GM19023 (cell line): ENCODE results near the gene CD8B2.
"Not testable (repeated sequence)": the region's sequence is repeated elsewhere in the genome, so short reads cannot be mapped to it uniquely, and the experiment has no call there.

Source experiments
- ATAC-seq: cut with Tn5 transposase; IDR thresholded peaks from one replicate; pipeline ENCODE4 v1.9.1; 2021; ENCODE audit warnings: mild to moderate bottlenecking, moderate library complexity; ENCODE audit not compliant: unreplicated experiment

The CD8B2 gene

DNA sequence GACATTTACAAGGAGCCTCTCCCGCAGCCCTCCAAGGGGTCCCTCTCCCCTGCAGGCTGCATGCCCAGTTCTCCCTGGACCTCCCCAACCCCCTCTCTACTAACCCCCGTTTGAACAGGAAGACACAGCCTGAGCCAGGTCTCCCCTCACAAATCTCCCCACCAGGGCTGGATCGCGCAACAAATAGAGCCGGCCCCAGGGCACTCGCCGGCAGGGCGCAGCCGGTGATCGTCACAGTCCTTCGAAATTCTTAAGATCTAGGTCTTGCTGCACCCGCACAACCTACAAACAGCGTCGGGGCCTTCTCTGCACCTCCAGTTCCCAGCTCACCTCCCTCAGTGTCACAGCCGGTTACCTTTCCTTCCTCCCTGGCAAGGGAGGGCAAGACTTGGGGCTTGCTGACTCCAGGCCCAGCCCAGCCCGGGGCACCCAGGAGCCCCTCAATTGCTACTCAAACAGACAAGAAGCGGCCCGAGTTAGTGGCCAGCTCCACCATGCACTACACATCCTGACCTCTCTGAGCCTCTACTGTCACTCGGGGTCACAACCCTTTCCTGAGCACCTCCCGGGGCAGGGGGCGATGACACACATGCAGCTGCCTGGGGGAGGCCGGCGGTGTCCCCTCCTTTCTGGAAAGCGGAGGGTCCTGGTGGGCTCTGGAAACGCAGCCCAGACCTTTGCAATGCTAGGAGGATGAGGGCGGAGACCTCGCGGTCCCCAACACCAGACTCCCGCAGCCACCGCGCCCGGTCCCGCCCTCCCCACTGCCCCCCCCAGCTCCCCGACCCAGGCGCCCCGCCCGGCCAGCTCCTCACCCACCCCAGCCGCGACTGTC lies at the start of gene CD8B2:
Gene CD8B2 (plus strand): TSS at position 814 of the 835 bp plus-strand sequence. CDS start 63 bp downstream, outside the sequence.
- not testable (repeated sequence) for ATAC-seq

DNA sequence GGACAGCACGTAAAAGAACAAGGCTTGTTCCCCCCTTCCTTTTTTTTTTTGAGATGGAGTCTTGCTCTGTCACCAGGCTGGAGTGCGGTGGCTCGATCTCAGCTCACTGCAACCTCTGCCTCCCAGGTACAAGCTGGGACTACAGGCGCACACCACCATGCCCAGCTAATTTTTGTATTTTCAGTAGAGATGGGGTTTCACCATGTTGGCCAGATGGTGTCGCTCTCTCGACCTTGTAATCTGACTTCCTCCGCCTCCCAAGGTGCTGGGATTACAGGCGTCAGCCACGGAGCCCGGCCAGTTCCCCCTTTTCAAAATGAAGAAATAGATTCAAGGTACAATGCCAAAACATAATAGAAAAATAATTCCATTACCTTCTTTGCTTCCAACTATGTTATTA lies 25.3 kb upstream of the CD8B2 start:
- not testable (repeated sequence) for ATAC-seq

DNA sequence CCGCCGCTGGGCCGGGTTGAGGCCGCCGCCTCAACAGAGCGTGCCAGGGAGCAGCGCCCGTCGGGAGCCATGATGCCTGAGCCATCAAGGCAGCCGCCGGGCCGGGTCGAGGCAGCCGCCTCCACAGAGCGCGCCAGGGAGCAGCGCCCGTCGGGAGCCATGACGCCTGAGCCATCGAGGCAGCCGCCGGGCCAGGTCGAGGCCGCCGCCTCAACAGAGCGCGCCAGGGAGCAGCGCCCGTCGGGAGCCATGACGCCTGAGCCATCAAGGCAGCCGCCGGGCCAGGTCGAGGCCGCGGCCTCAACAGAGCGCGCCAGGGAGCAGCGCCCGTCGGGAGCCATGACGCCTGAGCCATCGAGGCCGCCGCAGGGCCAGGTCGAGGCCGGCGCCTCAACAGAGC lies 19.6 kb upstream of the CD8B2 start:
- not testable (repeated sequence) for ATAC-seq

DNA sequence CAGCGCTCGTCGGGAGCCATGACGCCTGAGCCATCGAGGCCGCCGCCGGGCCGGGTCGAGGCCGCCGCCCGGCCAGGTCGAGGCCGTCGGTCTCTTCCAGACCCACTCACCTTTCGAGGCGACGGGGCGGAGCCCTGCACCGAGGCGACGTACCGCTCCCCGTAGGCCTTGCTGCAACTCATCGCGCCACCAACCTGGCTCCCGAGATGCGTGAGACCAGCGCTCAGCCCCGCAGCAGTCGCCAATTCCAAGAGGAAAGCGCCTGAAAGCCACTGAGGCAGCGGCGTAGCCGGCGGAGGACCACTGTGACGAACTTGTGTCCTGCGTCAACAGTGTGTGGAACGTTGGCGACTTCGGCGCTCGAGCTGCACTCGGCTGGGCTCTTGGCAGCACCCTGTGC lies 19.1 kb upstream of the CD8B2 start, which contains the start of gene RGPD3:
Gene RGPD3 (minus strand): TSS at position 307 of the 400 bp plus-strand sequence. CDS start 125 bp downstream, at position 182.
- not testable (repeated sequence) for ATAC-seq

DNA sequence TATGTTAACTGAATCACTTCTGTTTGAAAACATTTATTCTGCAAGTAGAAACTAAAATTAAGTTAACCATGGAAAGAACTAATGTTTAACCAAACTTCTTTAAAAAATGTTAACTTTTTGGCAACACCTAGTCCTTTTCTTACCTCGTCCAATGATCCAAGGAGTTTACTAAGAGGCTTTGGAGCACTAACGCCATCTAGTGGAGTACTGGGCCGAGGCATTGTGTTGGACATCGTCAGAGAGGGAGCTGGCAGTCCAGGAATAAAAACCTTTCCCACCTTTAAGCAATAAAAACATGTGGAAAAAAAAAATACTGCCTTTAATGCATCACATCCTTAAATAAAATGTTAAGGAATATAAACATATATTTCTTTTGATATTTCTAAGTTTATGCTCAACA lies 16.5 kb upstream of the CD8B2 start:
- ATAC-seq = peak; percentile 70

DNA sequence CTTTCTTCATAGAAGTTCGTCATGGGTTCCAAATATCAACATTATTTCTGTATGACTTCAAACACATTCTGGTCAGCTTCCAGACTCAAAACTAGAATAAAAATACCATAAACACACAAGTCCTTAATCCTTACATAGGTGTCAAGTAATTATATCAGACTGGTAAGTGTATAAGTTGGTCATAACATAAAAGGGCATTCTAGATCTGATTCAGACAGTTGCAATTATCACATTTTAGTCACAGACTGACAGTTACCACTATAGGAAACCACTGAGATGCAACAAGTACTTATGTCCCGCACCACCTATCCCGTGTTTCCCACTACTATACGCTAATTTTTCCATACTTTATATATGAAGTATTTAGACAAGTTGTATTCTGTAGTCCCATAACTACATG lies 9.5 kb upstream of the CD8B2 start:
- not testable (repeated sequence) for ATAC-seq

DNA sequence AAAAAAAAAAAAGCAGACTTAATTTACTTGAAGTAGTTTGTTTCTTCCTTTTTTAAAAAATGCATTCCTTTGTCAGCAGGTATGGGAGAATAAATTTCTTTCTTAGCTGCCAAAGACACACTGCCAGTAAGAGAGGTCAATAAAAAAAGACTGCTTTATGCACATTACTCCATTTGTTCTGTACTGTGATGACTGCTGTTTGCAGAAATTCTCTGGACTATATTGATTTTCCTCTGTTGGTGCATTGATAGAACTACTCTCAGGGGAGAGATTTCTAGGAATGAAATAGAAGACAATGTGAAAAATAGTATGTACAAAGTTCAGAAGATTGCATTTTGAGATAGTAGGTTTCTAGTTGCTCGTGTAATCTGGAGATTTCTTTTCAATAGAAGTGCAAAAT lies 7.6 kb upstream of the CD8B2 start:
- ATAC-seq = not testable (repeated sequence)

DNA sequence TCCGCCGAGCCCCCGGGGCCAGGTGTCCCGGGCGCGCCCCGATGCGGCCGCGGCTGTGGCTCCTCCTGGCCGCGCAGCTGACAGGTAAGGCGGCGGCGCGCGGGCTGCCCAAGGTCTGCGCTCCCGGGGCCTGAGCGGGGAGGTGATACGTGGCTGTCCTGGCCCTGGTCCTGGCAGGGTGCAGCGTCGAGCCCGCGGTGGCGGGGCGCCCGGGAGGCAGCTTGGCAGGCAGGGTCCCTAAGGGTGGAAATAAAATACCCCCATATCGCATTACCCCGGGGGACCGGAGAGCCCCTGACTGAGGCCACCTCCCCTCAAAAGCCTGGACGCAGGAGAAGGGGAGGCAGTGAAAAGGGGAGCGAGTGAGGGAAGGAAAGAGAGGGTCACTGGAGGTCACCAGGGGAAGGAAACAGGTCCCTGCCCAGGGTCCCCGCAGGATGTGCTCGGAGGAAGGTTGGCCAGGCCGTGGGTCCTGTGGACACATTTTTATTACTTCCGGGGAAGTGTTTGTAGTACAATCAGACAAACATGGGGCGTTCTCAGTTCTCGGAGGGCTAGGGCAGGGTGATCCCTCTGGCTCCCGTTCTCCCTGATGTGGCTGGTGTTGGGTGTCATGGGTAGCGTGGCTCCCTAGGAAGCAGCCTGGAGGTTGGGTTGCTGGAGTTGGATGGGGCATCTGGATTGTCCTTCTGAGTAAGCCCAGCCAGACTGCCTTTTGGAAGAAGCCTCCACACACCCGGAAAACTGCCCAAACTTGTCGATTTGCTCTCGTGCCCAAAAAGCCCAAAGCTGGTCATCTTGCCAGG lies 425 bp downstream of the CD8B2 start:
- not testable (repeated sequence) for ATAC-seq

DNA sequence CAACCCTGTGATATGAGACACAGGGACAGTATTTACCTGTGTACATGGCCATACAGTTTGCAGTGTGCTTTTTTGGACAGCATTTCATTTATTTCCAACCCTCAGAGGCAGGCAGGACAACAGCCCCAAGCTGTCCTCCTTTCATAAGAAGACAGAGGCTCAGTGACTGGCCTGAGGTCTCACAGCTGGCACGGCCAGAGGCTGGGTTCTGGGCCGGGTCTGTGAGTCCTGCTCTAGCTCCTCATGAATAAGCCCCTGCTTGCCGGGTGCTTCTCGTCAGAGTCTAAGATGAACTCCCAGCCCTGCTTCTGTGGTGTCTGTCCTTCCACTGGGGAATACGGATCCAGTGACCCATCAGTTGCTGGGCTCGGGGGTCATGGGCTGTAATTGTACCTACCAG lies 2.5 kb downstream of the CD8B2 start:
- not testable (repeated sequence) for ATAC-seq

DNA sequence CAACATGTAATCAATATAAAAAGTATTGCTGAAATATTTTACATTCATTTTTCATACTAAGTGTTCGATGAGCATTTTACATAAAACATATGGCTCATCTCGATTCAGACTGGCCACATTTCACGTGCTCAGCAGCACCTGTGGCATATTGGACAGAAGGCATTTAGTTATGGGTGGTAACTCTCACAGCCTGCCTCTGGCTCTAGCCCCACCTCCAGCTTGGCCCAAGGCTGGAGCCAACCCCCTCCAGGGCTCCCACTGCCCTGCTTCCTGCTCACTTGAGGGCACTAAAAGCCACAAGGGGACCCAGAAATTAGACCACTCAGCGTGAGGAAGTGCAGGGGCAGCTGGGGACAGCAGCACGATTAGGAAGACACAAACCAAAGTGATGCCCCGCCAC lies 5.2 kb downstream of the CD8B2 start:
- ATAC-seq = not testable (repeated sequence)

DNA sequence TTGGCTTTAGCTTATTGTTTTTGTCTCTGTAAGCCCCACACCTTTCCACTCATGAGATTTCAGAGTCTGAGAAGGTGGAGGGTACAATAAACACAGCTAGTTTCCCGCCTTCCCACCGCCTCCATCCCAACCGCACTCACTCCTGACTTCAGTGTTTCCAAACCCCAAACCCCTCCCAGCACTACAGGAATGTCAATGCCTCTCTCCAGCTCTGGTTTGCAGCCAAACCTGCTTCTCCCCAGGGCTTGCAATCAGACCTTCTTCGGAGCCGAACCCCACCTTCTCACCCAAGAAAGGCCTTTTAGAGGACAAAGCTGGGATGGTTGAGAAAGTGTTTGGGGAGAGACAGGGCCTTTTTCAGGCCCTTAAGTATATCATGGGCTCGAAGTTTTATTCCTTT lies 5.7 kb downstream of the CD8B2 start:
- not testable (repeated sequence) for ATAC-seq

DNA sequence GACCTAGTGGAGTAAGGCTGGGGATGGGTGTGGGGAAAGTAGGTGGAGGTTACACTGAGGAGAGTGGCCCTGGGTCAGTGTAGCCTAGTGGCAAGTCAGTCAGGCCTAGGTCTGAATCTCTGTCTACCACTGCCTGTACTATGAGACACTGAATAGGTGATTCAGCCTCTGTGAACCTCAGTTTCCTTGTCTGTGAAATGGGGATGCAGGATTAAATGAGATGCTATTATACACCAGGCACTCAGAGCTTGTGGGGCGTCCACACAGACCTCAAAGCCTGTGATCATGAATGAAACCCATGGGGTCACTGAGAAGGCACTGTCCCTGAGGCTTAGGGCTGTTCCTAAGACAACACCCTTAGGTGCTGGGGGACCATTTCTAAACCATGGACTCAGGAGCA lies 11.4 kb downstream of the CD8B2 start:
- ATAC-seq = not testable (repeated sequence)

DNA sequence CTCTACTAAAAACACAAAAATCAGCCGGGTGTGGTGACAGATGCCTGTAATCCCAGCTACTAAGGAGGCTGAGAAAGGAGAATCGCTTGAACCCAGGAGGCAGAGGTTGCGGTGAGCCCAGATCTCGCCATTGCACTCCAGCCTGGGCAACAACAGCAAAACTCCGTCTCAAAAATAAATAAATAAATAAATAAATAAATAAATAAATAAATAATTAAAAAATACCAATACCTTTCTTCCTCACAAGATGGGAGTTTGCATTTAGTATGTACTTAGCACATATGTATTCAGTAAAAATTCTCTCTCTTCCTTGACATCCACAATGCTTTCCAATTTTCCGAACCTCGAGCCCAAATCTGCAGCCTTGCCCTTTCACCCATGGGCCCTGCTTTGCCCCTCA lies 13.2 kb downstream of the CD8B2 start:
- not testable (repeated sequence) for ATAC-seq

DNA sequence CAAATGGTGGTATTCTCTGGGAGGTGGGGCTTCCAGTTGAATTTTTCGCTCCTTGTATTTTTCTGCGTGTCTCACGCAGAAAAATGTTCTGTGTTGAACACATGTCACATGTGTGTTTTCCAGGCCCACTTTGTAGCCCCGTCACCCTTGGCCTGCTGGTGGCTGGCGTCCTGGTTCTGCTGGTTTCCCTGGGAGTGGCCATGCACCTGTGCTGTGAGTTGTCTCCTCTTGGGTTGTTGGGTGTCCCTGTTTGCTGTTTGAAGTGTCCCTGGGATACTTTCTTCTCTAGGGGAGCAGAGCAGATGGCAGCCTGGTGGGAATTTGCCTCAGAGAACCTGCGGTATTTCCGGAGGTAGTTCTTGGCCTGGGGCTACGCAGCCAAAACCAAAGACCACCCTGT lies 15.2 kb downstream of the CD8B2 start:
- not testable (repeated sequence) for ATAC-seq

DNA sequence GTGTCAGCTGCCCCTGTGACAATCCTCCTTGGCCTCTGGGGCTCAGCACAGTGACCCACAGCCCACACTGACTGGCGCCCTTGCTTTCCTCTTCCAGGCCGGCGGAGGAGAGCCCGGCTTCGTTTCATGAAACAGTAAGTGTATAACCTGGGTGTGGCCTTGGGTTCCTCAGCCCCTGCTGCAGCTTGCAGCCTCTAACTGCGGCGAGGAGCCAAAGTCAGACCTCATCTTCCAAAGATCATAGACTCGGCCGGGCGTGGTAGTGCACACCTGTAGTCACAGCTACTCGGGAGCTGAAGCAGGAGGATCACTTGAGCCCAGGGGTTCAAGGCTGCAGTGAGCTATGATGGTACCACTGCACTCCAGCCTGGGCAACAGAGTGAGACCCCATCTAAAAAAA lies 17.0 kb downstream of the CD8B2 start:
- not testable (repeated sequence) for ATAC-seq

DNA sequence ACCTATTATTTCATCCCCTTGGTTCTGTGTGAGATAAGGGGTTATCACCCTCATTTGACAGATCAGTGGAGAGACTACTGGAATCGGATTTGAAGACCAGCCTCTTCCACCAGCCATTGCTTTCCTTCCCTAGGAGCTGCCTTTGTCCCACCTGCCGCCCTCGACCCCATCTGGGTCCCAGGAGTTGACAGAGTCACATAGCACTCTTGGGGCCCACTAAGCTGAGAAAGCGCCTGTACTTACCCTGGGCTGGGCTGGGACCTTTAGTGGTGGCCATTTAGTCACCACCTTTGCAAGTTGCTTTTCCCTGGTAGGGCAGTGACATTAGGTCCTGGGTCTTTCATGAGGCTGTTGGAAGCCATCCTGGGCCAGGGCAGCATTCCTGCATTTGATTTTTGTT lies 17.6 kb downstream of the CD8B2 start:
- not testable (repeated sequence) for ATAC-seq

DNA sequence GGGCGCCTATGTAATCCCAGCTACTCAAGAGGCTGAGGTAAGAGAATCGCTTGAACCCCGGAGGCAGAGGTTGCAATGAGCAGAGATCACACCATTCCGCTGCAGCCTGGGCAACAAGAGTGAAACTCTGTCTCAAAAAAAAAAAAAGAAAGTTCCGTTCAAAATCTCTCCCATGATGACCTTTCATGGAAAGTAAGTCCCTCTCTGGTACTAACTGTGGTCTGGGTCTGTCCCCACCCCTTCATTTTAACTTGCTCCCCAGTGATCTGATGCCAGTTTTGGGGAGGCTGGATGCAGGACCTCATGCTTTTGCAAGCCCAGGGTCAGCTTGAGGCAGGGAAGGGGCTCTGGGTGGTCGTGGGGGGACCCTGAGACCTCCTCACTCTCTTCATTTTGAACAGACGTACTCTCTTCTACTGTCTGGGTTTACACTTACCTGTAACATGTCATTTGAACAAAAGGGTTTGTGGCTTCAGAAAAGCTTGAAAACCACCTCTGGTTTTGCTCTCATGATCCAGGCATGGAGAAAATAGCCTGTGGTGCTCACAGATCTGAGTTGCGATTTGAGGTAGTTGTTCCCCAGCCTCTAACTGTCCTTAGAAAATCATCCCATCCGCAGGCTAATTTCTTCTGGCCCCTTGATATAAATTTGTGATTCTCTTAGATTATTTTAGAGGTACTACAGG lies 19.0 kb downstream of the CD8B2 start:
- not testable (repeated sequence) for ATAC-seq

DNA sequence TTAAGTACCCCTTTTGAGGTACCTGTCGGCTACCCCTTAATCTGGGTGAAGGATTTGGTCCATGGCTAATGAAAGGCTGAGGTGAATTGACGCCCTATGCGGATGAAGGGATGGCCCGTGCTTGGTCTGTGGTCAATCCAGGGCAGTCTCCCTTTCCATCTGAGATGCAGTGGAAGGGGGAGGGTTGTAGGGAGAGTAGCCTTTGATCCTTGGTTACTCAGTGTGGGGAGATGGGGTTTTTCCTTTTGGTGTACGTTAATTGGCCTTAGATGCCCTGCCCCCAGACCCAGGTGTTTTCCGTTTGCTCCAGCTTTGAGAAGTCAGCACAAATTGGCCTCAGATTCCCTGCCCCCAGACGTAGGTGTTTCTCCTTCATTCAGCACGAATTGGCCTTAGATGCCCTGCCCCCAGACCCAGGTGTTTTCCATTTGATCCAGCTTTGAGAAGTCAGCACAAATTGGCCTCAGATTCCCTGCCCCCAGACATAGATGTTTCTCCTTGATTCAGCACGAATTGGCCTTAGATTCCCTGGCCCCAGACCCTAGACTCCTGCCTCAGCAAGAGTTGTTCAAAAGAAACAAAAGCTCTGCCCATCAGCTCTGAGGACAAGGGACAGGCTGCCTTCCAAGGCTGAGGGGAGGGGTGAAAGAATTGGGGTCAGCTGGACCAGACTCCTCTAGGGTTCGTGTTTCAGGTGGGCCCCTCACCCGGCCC lies 21.7 kb downstream of the CD8B2 start:
- not testable (repeated sequence) for ATAC-seq

DNA sequence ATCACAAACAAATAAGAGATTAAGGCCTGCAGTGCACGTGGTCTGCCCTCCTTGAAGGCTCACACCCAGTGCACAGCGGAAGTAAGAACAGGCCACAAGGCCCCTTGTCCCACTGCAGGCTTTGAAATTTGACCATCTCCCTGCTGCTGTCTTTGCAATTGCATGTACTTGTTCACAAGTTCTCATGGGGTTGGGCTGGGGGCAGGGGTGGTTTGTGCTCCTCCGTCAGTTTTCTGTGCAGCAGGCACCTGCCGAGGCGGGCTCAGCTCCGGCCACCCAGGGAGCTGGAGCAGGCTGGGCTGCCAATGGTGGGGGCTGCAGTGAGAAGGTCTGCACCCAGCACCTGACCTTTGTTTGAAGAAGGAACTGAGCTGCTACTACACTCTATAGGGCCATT lies 22.2 kb downstream of the CD8B2 start:
- not testable (repeated sequence) for ATAC-seq

DNA sequence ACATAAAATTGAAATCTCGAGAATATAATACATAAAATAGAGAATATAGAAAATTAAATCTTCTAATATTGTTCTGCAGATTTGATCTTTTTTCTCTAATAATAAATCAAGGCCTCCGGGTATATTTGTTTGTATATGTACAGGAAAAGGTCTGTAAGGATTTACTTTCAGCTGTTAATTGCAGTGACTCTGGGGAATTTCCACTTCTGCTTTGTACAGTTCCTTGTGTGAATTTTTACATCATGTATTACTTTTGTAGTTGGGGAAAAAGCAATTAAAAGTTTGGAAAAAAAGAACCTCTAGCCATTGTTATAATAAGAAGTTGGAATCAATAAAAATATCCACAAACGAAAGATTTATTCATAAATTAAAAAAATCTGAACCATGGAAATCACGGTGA lies 23.6 kb downstream of the CD8B2 start:
- ATAC-seq = not testable (repeated sequence)
